ENCODE results near the gene H6PD. TPM values are rescaled to one million over a fixed set of nuclear protein-coding genes. Genes with fewer than 3 reads are reported as not detected.

The H6PD gene
- total and polyA plus RNA-seq, 2 experiments from 2014 or later = 1.2 to 4.7 TPM

DNA sequence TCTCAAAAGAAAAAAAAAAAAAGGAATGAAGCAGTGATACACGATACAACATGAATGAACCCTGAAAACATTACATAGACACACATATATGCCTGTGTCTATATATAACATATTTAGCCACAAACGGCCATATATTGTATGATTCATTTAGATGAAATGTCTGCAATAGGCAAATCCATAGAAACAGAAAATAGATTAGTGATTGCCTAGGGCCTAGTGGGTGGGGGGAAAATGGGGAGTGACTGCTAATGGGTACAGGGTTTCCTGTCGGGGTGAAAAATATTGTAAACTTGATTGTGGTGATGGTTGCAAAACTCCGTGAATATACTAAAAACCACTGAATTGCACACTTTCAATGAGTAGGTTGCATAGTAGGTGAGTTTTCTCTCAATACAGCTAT is 6.0 kb upstream of the H6PD start:
- no peak overlapping the region for H3K27ac Mint-ChIP-seq
- no peaks in the 10 kb centered on the region for H3K4me1 ChIP-seq (ENCODE audit: insufficient read depth)
- DNase-seq (ENCODE audit: low spot score) (no peak), ATAC-seq (no peak)
- no peaks in the 10 kb centered on the region for H3F3A ChIP-seq (replicated peaks; ENCODE audit: low read depth)
- H3K4me3 ChIP-seq = no peak overlapping the region
- H3K4me1 Mint-ChIP-seq = peaks cover 13% of the 10 kb centered on the region
- H3K27me3 ChIP-seq (ENCODE audit: insufficient read depth) = no peaks in the 10 kb centered on the region
- H3K36me3 ChIP-seq (ENCODE audit: insufficient read depth) = no peaks in the 10 kb centered on the region
- peaks cover 8% of the 10 kb centered on the region for H3K27me3 Mint-ChIP-seq (ENCODE audit: insufficient read depth, low read depth, poor library complexity)
- H3K4me2 ChIP-seq = no peak overlapping the region
- H2AFZ ChIP-seq = no peak overlapping the region
- peaks cover 6% of the 10 kb centered on the region; the same call in 2 of the 3 replicates for H3K9me3 Mint-ChIP-seq
- TF ChIP-seq ZNF331 (CRISPR knock-in tag; IDR thresholded peaks at IDR 0.05; ENCODE audit: low read depth) (no peak), EZH2phosphoT487 (IDR thresholded peaks at IDR 0.05; ENCODE audit: unreplicated experiment) (no peak)
- TF ChIP-seq, protein P1, sequence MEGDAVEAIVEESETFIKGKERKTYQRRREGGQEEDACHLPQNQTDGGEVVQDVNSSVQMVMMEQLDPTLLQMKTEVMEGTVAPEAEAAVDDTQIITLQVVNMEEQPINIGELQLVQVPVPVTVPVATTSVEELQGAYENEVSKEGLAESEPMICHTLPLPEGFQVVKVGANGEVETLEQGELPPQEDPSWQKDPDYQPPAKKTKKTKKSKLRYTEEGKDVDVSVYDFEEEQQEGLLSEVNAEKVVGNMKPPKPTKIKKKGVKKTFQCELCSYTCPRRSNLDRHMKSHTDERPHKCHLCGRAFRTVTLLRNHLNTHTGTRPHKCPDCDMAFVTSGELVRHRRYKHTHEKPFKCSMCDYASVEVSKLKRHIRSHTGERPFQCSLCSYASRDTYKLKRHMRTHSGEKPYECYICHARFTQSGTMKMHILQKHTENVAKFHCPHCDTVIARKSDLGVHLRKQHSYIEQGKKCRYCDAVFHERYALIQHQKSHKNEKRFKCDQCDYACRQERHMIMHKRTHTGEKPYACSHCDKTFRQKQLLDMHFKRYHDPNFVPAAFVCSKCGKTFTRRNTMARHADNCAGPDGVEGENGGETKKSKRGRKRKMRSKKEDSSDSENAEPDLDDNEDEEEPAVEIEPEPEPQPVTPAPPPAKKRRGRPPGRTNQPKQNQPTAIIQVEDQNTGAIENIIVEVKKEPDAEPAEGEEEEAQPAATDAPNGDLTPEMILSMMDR (conservative IDR thresholded peaks at IDR 0.05; ENCODE audit: low read depth in 2 of 2) = no peak
- no peaks in the 10 kb centered on the region for H3K9me2 ChIP-seq (ENCODE audit: insufficient read depth)
- H3K4me3 Mint-ChIP-seq = no peak overlapping the region
- no peaks in the 10 kb centered on the region for H3K36me3 Mint-ChIP-seq (ENCODE audit: low read depth)
- no peaks in the 10 kb centered on the region for H3K79me2 ChIP-seq (replicated peaks; ENCODE audit: insufficient read depth)
- no peaks in the 10 kb centered on the region for H4K20me1 ChIP-seq (replicated peaks; ENCODE audit: insufficient read depth)
- no peak overlapping the region for H3K27ac ChIP-seq (ENCODE audit: low read depth)

DNA sequence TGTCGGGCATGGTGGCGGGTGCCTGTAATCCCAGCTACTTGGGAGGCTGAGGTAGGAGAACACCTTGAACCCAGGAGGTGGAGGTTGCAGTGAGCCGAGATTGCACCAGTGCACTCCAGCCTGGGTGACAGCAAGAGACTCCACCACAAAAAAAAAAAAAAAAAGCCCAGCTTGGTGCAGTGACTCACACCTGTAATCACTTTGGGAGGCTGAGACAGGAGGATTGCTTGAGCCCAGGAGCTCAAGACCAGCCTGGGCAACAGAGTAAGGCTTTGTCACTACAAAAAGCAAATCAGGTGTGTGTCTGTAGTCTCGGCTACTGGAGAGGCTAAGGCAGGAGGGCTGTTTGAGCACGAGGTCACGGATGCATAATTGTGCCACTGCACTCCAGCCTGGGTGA is 5.0 kb upstream of the H6PD start:
- H3K9me3 Mint-ChIP-seq = peaks cover 4% of the 10 kb centered on the region; the same call in 2 of the 3 replicates
- H3K4me1 Mint-ChIP-seq = peaks cover 13% of the 10 kb centered on the region
- TF ChIP-seq ETS1 (IDR thresholded peaks at IDR 0.05) (no peak), EZH2phosphoT487 (IDR thresholded peaks at IDR 0.05; ENCODE audit: unreplicated experiment) (no peak), ZNF331 (CRISPR knock-in tag; IDR thresholded peaks at IDR 0.05; ENCODE audit: low read depth) (no peak), ZNF462 (CRISPR knock-in tag; IDR thresholded peaks at IDR 0.05) (no peak), STAT1 (IDR thresholded peaks at IDR 0.05; ENCODE audit: unreplicated experiment) (no peak), POLR2AphosphoS5 (IDR thresholded peaks at IDR 0.05; ENCODE audit: low read depth) (no peak), NANOG (IDR thresholded peaks at IDR 0.05; ENCODE audit: borderline replicate concordance) (no peak), JUNB (IDR thresholded peaks at IDR 0.05; ENCODE audit: unreplicated experiment) (no peak), CREB1 (CRISPR knock-in tag; IDR thresholded peaks at IDR 0.05; ENCODE audit: low read depth) (no peak)

More for the DNA sequence above, 5.0 kb upstream of the H6PD start:
- no peaks in the 10 kb centered on the region for H3K79me2 ChIP-seq (replicated peaks; ENCODE audit: insufficient read depth)
- H3K9me2 ChIP-seq (ENCODE audit: insufficient read depth) = no peaks in the 10 kb centered on the region
- no peak overlapping the region for H3K27ac ChIP-seq (ENCODE audit: low read depth)
- H4K20me1 ChIP-seq (replicated peaks; ENCODE audit: insufficient read depth) = no peaks in the 10 kb centered on the region
- no peak overlapping the region for H3K4me2 ChIP-seq
- no peak overlapping the region for H3K4me3 ChIP-seq
- no peaks in the 10 kb centered on the region for H3K27me3 ChIP-seq (ENCODE audit: insufficient read depth)
- DNase-seq (ENCODE audit: low spot score) (no peak), ATAC-seq (no peak)
- Mint-ChIP-seq H3K36me3 (ENCODE audit: low read depth) (no peaks in the 10 kb centered on the region), H3K27me3 (ENCODE audit: insufficient read depth, low read depth, poor library complexity) (peaks cover 10% of the 10 kb centered on the region), H3K27ac (no peak overlapping the region), H3K4me3 (no peak overlapping the region)
- peaks cover 4% of the 10 kb centered on the region; the same call in 1 of the 2 replicates for H3F3A ChIP-seq (replicated peaks; ENCODE audit: low read depth)
- no peak overlapping the region for H2AFZ ChIP-seq
- no peaks in the 10 kb centered on the region for H3K36me3 ChIP-seq (ENCODE audit: insufficient read depth)
- no peaks in the 10 kb centered on the region for H3K4me1 ChIP-seq (ENCODE audit: insufficient read depth)
